GM12878 (cell line): Measurements from ENCODE around the gene TTLL11. TPM values are rescaled to one million over a fixed set of nuclear protein-coding genes. Genes with fewer than 3 reads are reported as not detected.

Source experiments
- ATAC-seq: fragments of 200-7000 bp; cut with Tn5 transposase; 3 replicates; pipeline ENCODE4 v1.9.1; 2020; ENCODE audit warnings: mild to moderate bottlenecking, moderate library complexity
- BruUV-seq: library from RNA; stranded (reverse); fragments of 400-500 nt; replicated peaks from 2 replicates; lab custom pipeline; 2021; lab: Mats Ljungman, UMichigan
- CTCF ChIA-PET: fragments of 300-600 bp; sonication (Branson Sonifier 250); formaldehyde crosslinking; extraction: SDS; loops from one replicate; lab custom pipeline; 2021; ENCODE audit warnings: inconsistent platforms; lab: Yijun Ruan, JAX
- POLR2A ChIA-PET: fragments of 350-600 bp; formaldehyde crosslinking; extraction: SDS; loops from one replicate; lab custom pipeline; 2021; ENCODE audit warnings: inconsistent platforms; lab: Charles Lee
- RAD21 ChIA-PET: fragments of 300-600 bp; sonication (Branson Sonifier 250); formaldehyde crosslinking; loops from one replicate; lab custom pipeline; 2023; ENCODE audit warnings: antibody characterized with exemption; ENCODE audit not compliant: unreplicated experiment; lab: Charles Lee
- SMC1A ChIA-PET: fragments of 300-600 bp; sonication (Branson Sonifier 250); formaldehyde crosslinking; loops from one replicate; lab custom pipeline; 2023; ENCODE audit not compliant: unreplicated experiment, uncharacterized antibody; lab: Charles Lee
- DNase-seq: peaks from one replicate; pipeline ENCODE4 v3.0.0-alpha.2; 2011; ENCODE audit warnings: low read depth, low spot score
- FAIRE-seq: peaks from 3 replicates; lab custom pipeline; 2011; peaks lifted over from hg19 to GRCh38; lab: Jason Lieb, UNC
- H2AFZ ChIP-seq: 2 replicates; pipeline ENCODE4 v1.6.0; 2011; ENCODE audit warnings: low read depth, low read length, control low read depth; ENCODE audit not compliant: control insufficient read depth
- H3K27ac ChIP-seq: 2 replicates; pipeline ENCODE4 v1.5.1; 2011; ENCODE audit warnings: control low read depth; ENCODE audit not compliant: control insufficient read depth, insufficient read depth
- H3K27me3 ChIP-seq, 2 experiments: replicated peaks in 1 of 2; 2 replicates each; pipeline versions ENCODE4 v1.6.0 to v1.6.1; 2011; ENCODE audit warnings: low read length in 1 of 2; ENCODE audit not compliant: control insufficient read depth in 2 of 2, insufficient read depth in 2 of 2
- H3K36me3 ChIP-seq, 2 experiments: 2 replicates each; pipeline ENCODE4 v1.5.1; 2011; ENCODE audit warnings: low read length in 1 of 2; ENCODE audit not compliant: control insufficient read depth in 2 of 2, insufficient read depth in 2 of 2
- H3K4me1 ChIP-seq: 2 replicates; pipeline ENCODE4 v1.6.1; 2011; ENCODE audit warnings: mild to moderate bottlenecking, low read length, moderate library complexity, mixed read lengths; ENCODE audit not compliant: control insufficient read depth, insufficient read depth
- H3K4me2 ChIP-seq: 2 replicates; pipeline ENCODE4 v1.6.0; 2011; ENCODE audit warnings: control low read depth; ENCODE audit not compliant: control insufficient read depth, insufficient read depth
- H3K4me3 ChIP-seq: fragments of 200-600 bp; sonication (generic); 2 replicates; pipeline ENCODE4 v1.5.1; 2016
- H3K79me2 ChIP-seq: 2 replicates; pipeline ENCODE4 v1.6.0; 2011; ENCODE audit warnings: low read length; ENCODE audit not compliant: control insufficient read depth, insufficient read depth
- H3K9ac ChIP-seq: 2 replicates; pipeline ENCODE4 v1.8.0; 2011; ENCODE audit warnings: low read length, control low read depth, mixed read lengths; ENCODE audit not compliant: control insufficient read depth, insufficient read depth
- H3K9me3 ChIP-seq: replicated peaks from 3 replicates; pipeline ENCODE4 v1.5.1; 2011; ENCODE audit warnings: mild to moderate bottlenecking, low read length; ENCODE audit not compliant: control insufficient read depth, insufficient read depth
- H4K20me1 ChIP-seq: 2 replicates; pipeline ENCODE4 v1.6.0; 2011; ENCODE audit not compliant: control insufficient read depth, insufficient read depth
- NBN ChIP-seq: fragments of 450-650 bp; IDR thresholded peaks from 2 replicates; pipeline ENCODE4 v1.6.1; 2016
- STAT1 ChIP-seq: fragments of 450-650 bp; conservative IDR thresholded peaks from 2 replicates; pipeline ENCODE4 v1.6.1; 2014; ENCODE audit warnings: antibody characterized with exemption, mild to moderate bottlenecking
- TCF7 ChIP-seq: IDR thresholded peaks from 2 replicates; pipeline ENCODE4 v1.6.1; 2014; ENCODE audit warnings: antibody characterized with exemption, borderline replicate concordance
- WGBS: methylation state at CpG from one replicate; pipeline ENCODE4 v1.1.6; 2016; ENCODE audit warnings: low lambda C conversion rate; ENCODE audit not compliant: insufficient replicate concordance, insufficient coverage; ENCODE audit errors: missing lambda C conversion rate; 5-methylcytosine and 5-hydroxymethylcytosine counted together
- in situ Hi-C: fragments of 300-500 bp; cut with MboI; formaldehyde crosslinking; loops from 9 replicates; pipeline ENCODE4 v1.14.3; 2018; ENCODE audit warnings: mixed read lengths
- intact Hi-C: fragments of 100-400 bp; cut with micrococcal nuclease; formaldehyde crosslinking; loops from one replicate; pipeline ENCODE4 v1.14.2; 2022; ENCODE audit not compliant: unreplicated experiment
- polyA plus RNA-seq, 11 experiments: library from polyadenylated mRNA; depleted of rRNA in 4 of 11; unstranded in 6 of 11; stranded (reverse) in 5 of 11; fragments of >200 nt; fragmentation: Nextera tagmentation in 4 of 11; fragmentation: Illumina TruSeq in 1 of 11; extraction: Ambion mirVana in 4 of 11; extraction: Trizol in 1 of 11; gene quantifications; 1 replicate in 1 of 11; 2 replicates in 10 of 11; pipeline versions ENCODE4 v1.2.1 to v1.2.3, GENCODE V29; 2011 to 2016; ENCODE audit warnings: inconsistent platforms in 2 of 11, missing spikeins in 2 of 11, low read depth in 1 of 11
- total RNA-seq, 4 experiments: library from RNA; depleted of rRNA in 3 of 4; stranded (reverse); fragments of >200 nt in 3 of 4; fragmentation: Illumina TruSeq in 1 of 4; extraction: Trizol in 1 of 4; gene quantifications; 2 replicates each; pipeline versions ENCODE4 v1.2.1 to v1.2.3, GENCODE V29; 2013 to 2021
- TF ChIP-seq, protein P1 (sequence below): IDR thresholded peaks from 2 replicates; pipeline ENCODE4 v1.6.1; 2011; ENCODE audit warnings: mild to moderate bottlenecking, low read depth, low read length, moderate library complexity; ENCODE audit not compliant: insufficient replicate concordance
- TF ChIP-seq, protein P2 (sequence below): fragments of 450-650 bp; IDR thresholded peaks from 2 replicates; pipeline ENCODE4 v1.6.1; 2017; ENCODE audit warnings: mild to moderate bottlenecking, moderate library complexity

The TTLL11 gene
- total and polyA plus RNA-seq, 10 of the 15 experiments (the other 5 are each of a cell fraction or from before 2014, with no cell fraction given) = 1.2 to 3.7 (median 2.9) TPM

DNA sequence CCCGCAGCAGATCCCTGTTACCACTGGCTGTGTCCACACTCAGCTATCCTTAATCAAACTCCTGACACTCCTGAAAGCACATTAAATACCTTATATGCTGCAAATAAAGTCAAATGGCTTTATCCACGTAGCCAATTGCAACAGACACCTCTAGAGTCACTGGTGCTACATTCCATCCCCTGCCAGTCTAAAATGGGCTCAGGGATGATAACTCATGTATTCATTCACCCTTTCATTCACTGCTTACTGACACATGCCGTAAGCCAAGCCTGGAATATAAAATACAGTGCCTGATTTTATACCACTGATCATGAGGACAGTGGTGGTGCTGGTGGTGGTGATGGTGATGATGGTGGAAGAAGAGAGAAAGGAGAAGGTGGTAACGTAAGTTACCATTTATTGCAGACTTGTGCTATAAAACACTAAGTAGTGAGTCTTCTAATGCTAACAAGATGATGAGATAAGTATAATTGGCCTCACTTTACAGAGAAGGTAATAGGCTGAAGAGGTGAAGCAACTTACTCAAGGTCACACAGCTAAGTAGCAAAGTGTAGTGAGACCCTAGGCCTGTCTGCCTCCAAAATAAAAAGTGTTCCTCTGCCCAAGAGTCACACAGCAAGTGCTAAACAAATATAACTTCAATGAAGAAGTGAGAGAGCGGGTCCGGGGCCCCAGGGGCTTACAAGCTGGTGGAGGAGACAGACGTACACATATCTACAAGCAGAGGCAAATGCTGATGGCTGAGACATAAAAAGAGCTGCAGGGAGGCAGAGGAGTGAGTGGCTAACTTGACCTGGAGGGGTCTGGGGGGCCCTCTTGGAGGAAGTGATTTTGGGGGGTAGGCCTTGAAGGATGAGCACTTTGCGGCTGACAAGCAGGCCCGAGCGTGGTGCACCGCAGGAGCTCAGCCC, 1.2 kb downstream of the TTLL11 start (continued):
- TF ChIP-seq, protein P1, sequence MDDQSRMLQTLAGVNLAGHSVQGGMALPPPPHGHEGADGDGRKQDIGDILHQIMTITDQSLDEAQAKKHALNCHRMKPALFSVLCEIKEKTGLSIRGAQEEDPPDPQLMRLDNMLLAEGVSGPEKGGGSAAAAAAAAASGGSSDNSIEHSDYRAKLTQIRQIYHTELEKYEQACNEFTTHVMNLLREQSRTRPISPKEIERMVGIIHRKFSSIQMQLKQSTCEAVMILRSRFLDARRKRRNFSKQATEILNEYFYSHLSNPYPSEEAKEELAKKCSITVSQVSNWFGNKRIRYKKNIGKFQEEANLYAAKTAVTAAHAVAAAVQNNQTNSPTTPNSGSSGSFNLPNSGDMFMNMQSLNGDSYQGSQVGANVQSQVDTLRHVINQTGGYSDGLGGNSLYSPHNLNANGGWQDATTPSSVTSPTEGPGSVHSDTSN = no peak

- TSS peak; percentile 56 for BruUV-seq
- Histone ChIP-seq H3K4me1 (peaks cover 2% of the 10 kb centered on the region; the same call in 1 of the 2 replicates), H3K4me3 (no peak overlapping the region), H3K27me3 (no peaks in the 10 kb centered on the region; a peak in 1 of 4 replicates), H3K36me3 (no peaks in the 10 kb centered on the region), H3K27ac (no peak overlapping the region), H2AFZ (no peak overlapping the region), H3K79me2 (no peaks in the 10 kb centered on the region; the same call in none of the 2 replicates), H4K20me1 (no peaks in the 10 kb centered on the region), H3K9ac (no peak overlapping the region), H3K4me2 (0 out of 2 replicates have a peak overlapping the region, but pooled peaks have one; percentile 39), H3K9me3 (no peaks in the 10 kb centered on the region)
- ChIA-PET CTCF (interaction anchor here (4.5 kb wide), 1 partner anchor 8 kb away, joined by 32 read pairs; no protein-coding TSS in a partner anchor), RAD21 (no interaction called here), SMC1A (no interaction called here), POLR2A (no interaction called here)
- intact Hi-C loops = no loop called here
- in situ Hi-C loops = loop anchor here (10.0 kb wide), 1 partner anchor 724 kb away; no protein-coding TSS in a partner anchor
- DNase-seq (no peak), ATAC-seq (no peak), FAIRE-seq (no peak)
- WGBS = 99% methylated on average over 5 of the region's 5 CpGs
- TF ChIP-seq NBN (no peak), TCF7 (no peak), STAT1 (no peak)
- TF ChIP-seq, protein P2, sequence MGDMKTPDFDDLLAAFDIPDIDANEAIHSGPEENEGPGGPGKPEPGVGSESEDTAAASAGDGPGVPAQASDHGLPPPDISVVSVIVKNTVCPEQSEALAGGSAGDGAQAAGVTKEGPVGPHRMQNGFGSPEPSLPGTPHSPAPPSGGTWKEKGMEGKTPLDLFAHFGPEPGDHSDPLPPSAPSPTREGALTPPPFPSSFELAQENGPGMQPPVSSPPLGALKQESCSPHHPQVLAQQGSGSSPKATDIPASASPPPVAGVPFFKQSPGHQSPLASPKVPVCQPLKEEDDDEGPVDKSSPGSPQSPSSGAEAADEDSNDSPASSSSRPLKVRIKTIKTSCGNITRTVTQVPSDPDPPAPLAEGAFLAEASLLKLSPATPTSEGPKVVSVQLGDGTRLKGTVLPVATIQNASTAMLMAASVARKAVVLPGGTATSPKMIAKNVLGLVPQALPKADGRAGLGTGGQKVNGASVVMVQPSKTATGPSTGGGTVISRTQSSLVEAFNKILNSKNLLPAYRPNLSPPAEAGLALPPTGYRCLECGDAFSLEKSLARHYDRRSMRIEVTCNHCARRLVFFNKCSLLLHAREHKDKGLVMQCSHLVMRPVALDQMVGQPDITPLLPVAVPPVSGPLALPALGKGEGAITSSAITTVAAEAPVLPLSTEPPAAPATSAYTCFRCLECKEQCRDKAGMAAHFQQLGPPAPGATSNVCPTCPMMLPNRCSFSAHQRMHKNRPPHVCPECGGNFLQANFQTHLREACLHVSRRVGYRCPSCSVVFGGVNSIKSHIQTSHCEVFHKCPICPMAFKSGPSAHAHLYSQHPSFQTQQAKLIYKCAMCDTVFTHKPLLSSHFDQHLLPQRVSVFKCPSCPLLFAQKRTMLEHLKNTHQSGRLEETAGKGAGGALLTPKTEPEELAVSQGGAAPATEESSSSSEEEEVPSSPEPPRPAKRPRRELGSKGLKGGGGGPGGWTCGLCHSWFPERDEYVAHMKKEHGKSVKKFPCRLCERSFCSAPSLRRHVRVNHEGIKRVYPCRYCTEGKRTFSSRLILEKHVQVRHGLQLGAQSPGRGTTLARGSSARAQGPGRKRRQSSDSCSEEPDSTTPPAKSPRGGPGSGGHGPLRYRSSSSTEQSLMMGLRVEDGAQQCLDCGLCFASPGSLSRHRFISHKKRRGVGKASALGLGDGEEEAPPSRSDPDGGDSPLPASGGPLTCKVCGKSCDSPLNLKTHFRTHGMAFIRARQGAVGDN = no peak
Observed at GRCh38 chr9:122090981-122091380, 2.1 kb downstream of the TTLL11 start.
